NCI-H1048 (cell line): ENCODE measurements around the gene SLC9B2.

Experiments
- DNase-seq: peaks from one replicate; lab custom pipeline; 2025; lab: John Stamatoyannopoulos, UW

The SLC9B2 gene

GRCh38 chr4:103075894-103076746, 441 bp downstream of the SLC9B2 start:
- DNase-seq: no peak

DNA sequence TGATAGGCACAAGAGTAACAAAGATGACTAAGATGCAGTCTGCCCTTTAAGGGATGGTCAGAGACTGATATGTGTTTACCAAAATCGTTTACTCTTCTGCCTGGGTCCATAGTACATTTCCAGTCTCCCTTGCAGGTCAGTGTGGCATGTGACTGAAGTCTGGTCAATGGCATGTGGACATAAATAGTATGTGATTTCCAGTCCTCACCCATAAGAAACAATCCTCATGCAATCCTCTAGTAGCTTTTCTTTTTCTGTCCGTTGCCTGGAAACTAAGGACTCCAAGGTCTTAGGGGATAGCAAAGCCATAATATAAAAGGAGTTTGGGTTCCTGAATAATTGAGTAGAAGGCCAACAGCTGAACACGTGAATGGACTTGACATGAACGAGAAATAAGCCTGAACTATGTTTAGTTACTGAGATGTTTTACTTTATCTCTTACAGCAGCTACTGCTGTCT, 1.1 kb downstream of the SLC9B2 start:
- no peak for DNase-seq

DNA sequence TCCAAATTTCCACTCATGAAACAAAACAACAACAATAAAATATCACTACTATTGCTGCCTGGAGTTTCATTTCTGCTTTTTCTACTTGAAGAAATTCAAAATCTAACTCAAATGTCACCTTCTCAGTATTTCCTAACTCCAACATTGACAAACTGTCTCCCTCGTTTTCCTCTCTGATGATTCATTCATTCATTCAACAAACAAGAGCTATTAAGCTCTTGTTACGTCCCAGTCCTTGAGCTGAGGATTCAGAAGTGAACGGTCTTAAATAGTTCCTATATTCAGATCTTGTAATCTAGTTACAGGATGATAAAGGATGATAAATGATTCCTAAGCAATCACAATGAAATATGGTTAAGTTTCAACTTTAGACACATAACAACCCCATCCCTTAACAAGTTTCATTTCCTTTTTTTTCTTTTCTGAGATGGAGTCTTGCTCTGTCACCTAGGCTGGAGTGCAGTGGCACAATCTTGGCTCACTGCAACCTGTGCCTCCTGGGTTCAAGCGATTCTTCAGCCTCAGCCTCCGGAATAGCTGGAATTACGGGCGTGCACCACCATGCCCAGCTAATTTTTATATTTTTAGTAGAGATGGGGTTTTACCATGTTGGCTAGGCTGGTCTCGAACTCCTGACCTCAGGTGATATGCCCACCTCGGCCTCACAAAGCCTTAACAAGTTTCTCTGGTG, 1.7 kb downstream of the SLC9B2 start:
- no peak for DNase-seq

GRCh38 chr4:103073792-103074438, 2.6 kb downstream of the SLC9B2 start:
- DNase-seq: no peak

- DNase-seq: no peak
These were observed 8.6 kb downstream of the SLC9B2 start for GRCh38 chr4:103067841-103068547.

GRCh38 chr4:103060453-103061148, 16.0 kb downstream of the SLC9B2 start:
- no peak for DNase-seq

DNA sequence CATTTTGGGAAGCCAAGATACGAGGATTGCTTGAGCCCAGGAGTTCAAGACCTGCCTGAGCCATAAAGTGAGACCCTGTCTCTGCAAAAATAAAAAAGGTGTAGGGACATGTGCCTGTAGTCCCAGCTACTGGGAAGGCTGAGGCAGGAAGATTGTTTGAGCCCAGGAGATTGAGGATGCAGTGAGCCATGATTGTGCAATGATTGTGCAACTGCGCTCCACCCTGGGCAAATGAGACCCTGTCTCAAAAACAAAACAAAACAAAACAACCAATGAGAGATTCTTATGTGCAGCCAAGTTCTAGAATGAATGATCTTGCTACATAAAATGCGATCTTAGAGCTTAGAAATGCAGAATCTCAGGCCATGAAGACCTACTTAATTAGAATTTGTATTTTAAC, 22.5 kb downstream of the SLC9B2 start:
- DNase-seq: no peak

DNA sequence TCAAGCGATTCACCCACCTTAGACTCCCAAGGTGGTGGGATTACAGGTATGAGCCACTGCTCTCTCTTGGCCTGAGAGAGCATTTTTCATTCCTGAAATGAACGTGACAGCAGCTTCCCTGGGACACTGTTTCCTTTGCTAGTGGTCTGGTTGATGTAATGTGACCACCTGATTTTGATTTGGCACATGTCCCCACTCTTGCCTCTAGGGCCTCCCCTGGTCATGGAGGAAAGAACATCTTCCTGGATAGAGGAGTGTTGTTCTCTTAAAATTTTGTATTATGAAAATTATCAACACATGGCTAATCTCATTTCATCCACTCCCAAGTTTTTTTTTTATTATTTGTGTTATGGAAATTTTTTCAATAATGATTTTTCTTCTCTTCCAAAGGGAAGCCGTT, 23.8 kb downstream of the SLC9B2 start:
- DNase-seq: no peak

- DNase-seq: no peak
These were observed 24.4 kb downstream of the SLC9B2 start for GRCh38 chr4:103052145-103052544.

DNA sequence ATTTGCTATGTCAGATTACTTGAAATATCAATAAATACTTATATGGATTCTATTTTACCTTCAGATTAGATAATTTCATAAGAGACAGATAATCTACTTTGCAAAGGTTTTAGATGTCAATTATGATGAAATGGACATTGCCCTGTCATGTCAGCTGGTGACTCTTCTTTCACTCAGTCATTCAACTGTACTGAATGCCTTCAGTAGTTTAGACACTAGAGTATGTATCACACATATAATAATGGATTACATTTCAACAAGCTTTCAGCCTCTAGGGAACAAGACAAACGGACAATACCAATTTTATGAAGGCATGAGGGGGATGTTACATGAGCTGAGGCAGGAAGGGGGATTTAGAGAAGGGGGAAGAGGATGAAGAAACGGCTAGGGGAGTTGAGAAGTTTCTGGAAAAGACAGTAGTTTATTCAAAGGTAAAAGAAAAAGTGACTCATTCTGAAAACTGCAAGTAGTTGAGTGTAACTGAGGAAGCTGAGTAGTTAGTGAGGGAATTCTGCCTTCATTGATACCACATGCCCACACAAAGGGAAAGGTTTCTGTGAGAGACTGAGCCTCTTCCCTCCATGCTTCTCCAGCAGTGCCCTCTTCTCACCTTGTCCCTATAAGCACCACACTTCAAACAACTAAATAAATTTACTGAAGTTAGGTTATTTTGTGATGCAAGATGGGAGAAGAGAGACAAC, 25.7 kb downstream of the SLC9B2 start:
- DNase-seq: no peak

DNA sequence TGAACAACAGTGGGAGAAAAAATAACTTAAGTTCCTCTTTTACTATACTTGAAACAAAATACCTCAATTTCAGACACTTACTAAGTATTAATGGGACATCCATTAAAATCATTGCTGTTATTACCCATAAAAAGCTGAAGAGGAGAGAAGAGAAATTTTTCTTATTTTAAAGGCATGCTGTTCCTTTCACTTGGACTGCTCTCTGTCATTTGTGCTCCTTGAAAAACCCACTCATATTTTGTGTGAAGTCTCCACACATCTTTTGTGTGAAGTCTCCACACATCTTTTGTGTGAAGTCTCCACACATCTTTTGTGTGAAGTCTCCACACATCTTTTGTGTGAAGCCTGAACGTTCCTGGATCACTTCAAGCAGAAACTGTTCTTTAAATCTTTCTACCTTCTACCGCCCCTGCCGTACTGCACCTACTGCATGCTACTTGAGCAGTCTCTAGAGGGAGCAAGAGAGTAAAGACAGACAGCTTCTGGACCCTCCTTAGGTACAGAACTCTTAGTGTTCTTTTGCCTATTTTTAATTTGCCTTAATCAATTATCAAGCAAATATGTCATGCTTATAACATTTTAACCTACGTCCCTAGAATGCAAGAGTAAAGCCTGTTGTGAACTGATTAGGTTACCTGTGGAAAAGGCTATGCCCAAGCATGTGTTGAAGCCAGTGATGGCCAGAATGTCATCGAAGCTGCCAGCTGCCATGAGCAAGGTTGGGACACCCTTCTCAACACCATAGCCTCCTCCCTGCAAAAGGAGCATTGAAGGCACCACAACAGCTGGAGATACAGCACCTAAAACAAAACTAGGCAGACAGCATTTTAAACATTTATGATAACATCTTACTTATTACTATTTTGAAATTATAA, 29.9 kb downstream of the SLC9B2 start:
- no peak for DNase-seq

DNA sequence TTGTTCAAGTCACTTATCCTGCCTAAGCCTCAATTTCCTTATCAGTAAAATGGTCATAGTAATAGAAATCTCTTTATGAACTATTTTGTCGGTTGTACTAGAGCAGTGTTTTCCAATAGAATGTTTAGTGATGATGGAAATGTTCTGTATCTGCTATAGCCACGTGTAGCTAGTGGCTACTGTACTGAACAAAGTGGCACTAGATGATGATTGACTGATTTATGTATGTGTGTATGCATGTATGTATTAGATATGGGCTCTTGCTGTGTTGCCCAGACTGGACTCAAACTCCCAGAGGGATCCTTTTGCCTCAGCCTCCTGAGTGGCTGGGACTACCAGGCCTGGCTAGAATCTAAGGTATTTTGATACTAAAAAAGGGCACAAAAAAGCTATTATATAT, 32.4 kb downstream of the SLC9B2 start:
- no peak for DNase-seq

GRCh38 chr4:103036169-103036568, 40.4 kb downstream of the SLC9B2 start:
- no peak for DNase-seq

DNA sequence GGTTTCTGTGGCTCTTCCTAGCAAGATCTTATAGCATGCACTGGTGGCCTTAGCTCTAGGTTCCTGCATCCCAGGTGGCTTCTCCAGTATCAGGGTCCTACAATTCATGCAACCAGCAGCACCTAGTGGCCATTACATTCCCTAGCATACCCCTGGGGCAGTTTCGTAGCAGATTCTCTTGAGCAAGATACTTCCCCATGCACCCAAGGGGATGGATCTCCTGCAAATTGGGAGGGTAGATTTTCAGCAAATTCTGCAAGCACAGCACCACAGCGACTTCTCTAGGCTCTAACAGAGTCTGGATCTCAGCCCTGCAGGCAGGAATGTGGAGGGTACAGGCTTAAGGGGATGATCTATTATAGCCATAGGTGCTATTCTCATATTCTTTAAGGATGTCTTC, 44.0 kb downstream of the SLC9B2 start:
- DNase-seq: no peak

DNA sequence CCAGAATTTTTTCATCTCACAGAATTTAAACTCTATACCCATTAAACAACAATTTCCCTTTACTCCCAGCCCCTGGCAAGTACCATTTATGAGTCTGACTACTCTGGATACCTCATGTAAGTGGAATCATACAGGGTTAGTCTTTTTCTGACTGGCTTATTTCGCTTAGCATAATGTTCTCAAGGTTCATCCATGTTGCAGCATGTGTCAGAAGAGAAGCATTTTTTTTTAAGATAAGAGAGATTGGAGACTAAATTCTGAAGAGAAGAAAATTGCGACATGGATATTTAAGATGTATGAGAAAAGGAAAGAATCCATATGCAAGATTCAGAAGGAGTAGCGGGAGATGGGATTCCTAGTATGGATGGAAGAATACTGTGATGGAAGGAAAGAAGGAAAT, 45.8 kb downstream of the SLC9B2 start:
- DNase-seq: no peak

DNA sequence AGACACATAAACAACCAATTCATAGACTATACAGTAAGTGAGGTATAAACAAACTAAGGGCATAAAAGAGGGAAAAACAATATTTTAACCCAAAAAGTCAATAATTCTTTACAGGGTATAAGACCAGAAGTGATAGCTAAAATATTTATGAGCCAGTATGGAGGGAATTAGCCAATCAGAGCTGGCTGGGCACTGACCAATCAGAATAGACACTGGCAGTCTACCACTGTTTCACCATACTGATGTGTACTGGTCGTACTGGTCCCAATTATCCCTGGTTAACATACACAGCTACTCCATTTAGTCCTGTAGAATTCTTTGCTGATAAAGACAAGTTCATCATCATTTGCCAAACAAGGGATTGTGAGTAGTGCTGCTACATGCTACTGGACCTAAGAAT, 47.3 kb downstream of the SLC9B2 start:
- no peak for DNase-seq

GRCh38 chr4:103026868-103027267, 49.7 kb downstream of the SLC9B2 start:
- no peak for DNase-seq

GRCh38 chr4:103024996-103025395, 51.6 kb downstream of the SLC9B2 start:
- DNase-seq: no peak

DNA sequence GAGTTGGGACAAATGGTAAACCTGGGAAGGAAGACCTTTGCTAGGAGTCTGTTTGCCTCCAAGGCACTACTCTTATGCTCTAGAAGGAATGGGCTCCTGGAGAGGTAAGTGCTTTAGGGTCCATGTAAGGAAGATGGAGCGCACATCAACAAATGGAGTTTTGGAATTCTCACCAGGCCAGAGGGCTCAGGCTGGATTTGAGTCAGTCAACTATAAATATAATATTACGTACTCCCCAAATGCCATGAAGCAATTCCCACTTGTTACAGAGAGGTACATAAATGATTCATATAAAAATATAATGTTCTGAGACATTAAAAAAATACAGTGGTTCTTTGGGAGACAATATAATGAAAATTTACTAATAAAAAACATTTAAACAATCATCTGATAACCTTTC, 55.4 kb downstream of the SLC9B2 start:
- no peak for DNase-seq
